EL (cell line): ENCODE data around the gene GTF2H2C.
"Not testable (repeated sequence)": the region's sequence is repeated elsewhere in the genome, so short reads cannot be mapped to it uniquely, and the experiment has no call there.

Experiments
- DNase-seq: peaks from one replicate; pipeline ENCODE4 v3.0.0-alpha.2; 2016

Gene GTF2H2C

GRCh38 chr5:69568072-69568471 is 8.1 kb downstream of the GTF2H2C start:
- not testable (repeated sequence) for DNase-seq

GRCh38 chr5:69583356-69583755 is 23.4 kb downstream of the GTF2H2C start:
- DNase-seq: not testable (repeated sequence)

- not testable (repeated sequence) for DNase-seq
These were observed 36.3 kb downstream of the GTF2H2C start for GRCh38 chr5:69596114-69596840.

GRCh38 chr5:69601947-69602346 is 42.0 kb downstream of the GTF2H2C start:
- DNase-seq: not testable (repeated sequence)

- DNase-seq: not testable (repeated sequence)
These were observed 46.8 kb downstream of the GTF2H2C start for GRCh38 chr5:69606839-69607238.

GRCh38 chr5:69607750-69608149 is 47.8 kb downstream of the GTF2H2C start:
- not testable (repeated sequence) for DNase-seq

- DNase-seq: not testable (repeated sequence)
These were observed 49.0 kb downstream of the GTF2H2C start for GRCh38 chr5:69608861-69609496.

- not testable (repeated sequence) for DNase-seq
These were observed 54.9 kb downstream of the GTF2H2C start for GRCh38 chr5:69614843-69615242.

GRCh38 chr5:69631879-69632278 is 71.9 kb downstream of the GTF2H2C start:
- DNase-seq: not testable (repeated sequence)
